WTC11 (cell line): Measurements from ENCODE around the gene RRP1. TPM values are rescaled to one million over a fixed set of nuclear protein-coding genes. Genes with fewer than 3 reads are reported as not detected.

Experiments used
- ATAC-seq: fragments of 200-7000 bp; cut with Tn5 transposase; 2 replicates; pipeline ENCODE4 v1.10.0; 2021; ENCODE audit warnings: mild to moderate bottlenecking, moderate library complexity
- Bru-seq: library from RNA; stranded (reverse); fragments of 400-500 nt; gene quantifications from one replicate; lab custom pipeline; 2021; lab: Mats Ljungman, UMichigan
- CTCF ChIA-PET: fragments of 300-600 bp; sonication (Branson Sonifier 250); formaldehyde crosslinking; loops from one replicate; lab custom pipeline; 2021; ENCODE audit warnings: antibody characterized with exemption; lab: Charles Lee
- POLR2A ChIA-PET: fragments of 350-600 bp; sonication (Branson Sonifier 250); formaldehyde crosslinking; loops from one replicate; lab custom pipeline; 2021; ENCODE audit warnings: antibody characterized with exemption; lab: Charles Lee
- DNase-seq: peaks from one replicate; pipeline ENCODE4 v3.0.0; 2021; ENCODE audit warnings: low spot score
- H3K27ac Mint-ChIP-seq: 2 replicates; pipeline ENCODE4 v1.8.0; 2021; ENCODE audit warnings: mixed read lengths
- H3K27me3 Mint-ChIP-seq: 2 replicates; pipeline ENCODE4 v1.8.0; 2021; ENCODE audit warnings: low read depth, mild to moderate bottlenecking, moderate library complexity, mixed read lengths
- H3K36me3 Mint-ChIP-seq: 2 replicates; pipeline ENCODE4 v1.8.0; 2021; ENCODE audit warnings: mixed read lengths
- H3K4me1 Mint-ChIP-seq: 2 replicates; pipeline ENCODE4 v1.8.0; 2022; ENCODE audit warnings: mixed read lengths
- H3K4me3 Mint-ChIP-seq: 2 replicates; pipeline ENCODE4 v1.8.0; 2021; ENCODE audit warnings: mild to moderate bottlenecking, moderate library complexity, mixed read lengths
- H3K9me3 Mint-ChIP-seq: 2 replicates; pipeline ENCODE4 v1.8.0; 2021; ENCODE audit warnings: mixed read lengths
- ATF1 ChIP-seq: sonication (generic); formaldehyde crosslinking; IDR thresholded peaks from 2 replicates; pipeline ENCODE4 v1.8.1; 2023; ENCODE audit warnings: mild to moderate bottlenecking, moderate library complexity, missing genetic modification reagents
- FOXK1 ChIP-seq: sonication (generic); formaldehyde crosslinking; IDR thresholded peaks from 2 replicates; pipeline ENCODE4 v1.8.0; 2022; ENCODE audit warnings: mild to moderate bottlenecking, moderate library complexity, missing genetic modification reagents
- GABPB1 ChIP-seq: sonication (generic); formaldehyde crosslinking; IDR thresholded peaks from 2 replicates; pipeline ENCODE4 v1.8.1; 2023; ENCODE audit warnings: mild to moderate bottlenecking, missing genetic modification reagents
- JAZF1 ChIP-seq: fragments of 250-450 bp; sonication (Bioruptor Pico); IDR thresholded peaks from 2 replicates; pipeline ENCODE4 v1.9.0; 2021; ENCODE audit warnings: moderate library complexity, mild to moderate bottlenecking, inconsistent platforms
- JUN ChIP-seq: sonication (generic); formaldehyde crosslinking; IDR thresholded peaks from 2 replicates; pipeline ENCODE4 v1.8.0; 2023; ENCODE audit warnings: mild to moderate bottlenecking, missing genetic modification reagents
- KAT7 ChIP-seq: sonication (generic); formaldehyde crosslinking; IDR thresholded peaks from 2 replicates; pipeline ENCODE4 v1.8.1; 2023; ENCODE audit warnings: missing genetic modification reagents, mild to moderate bottlenecking, borderline replicate concordance
- MXD4 ChIP-seq: fragments of 250-450 bp; sonication (Bioruptor Pico); IDR thresholded peaks from 2 replicates; pipeline ENCODE4 v1.8.0; 2021; ENCODE audit warnings: mild to moderate bottlenecking, moderate library complexity, borderline replicate concordance
- OVOL2 ChIP-seq: fragments of 250-450 bp; sonication (Bioruptor Pico); IDR thresholded peaks from 2 replicates; pipeline ENCODE4 v1.9.0; 2021; ENCODE audit warnings: mild to moderate bottlenecking, borderline replicate concordance
- SP1 ChIP-seq: sonication (generic); formaldehyde crosslinking; conservative IDR thresholded peaks from 2 replicates; pipeline ENCODE4 v1.8.1; 2022; ENCODE audit warnings: missing genetic modification reagents
- TEAD1 ChIP-seq: sonication (generic); formaldehyde crosslinking; IDR thresholded peaks from 2 replicates; pipeline ENCODE4 v1.8.0; 2022; ENCODE audit warnings: mild to moderate bottlenecking, missing genetic modification reagents
- ZBTB21 ChIP-seq: sonication (generic); formaldehyde crosslinking; IDR thresholded peaks from 2 replicates; pipeline ENCODE4 v1.8.1; 2023; ENCODE audit warnings: mild to moderate bottlenecking, missing genetic modification reagents, borderline replicate concordance
- ZNF219 ChIP-seq: sonication (generic); formaldehyde crosslinking; IDR thresholded peaks from 2 replicates; pipeline ENCODE4 v1.8.0; 2023; ENCODE audit warnings: missing genetic modification reagents, mild to moderate bottlenecking, borderline replicate concordance
- ZNF396 ChIP-seq: fragments of 250-450 bp; sonication (Bioruptor Pico); IDR thresholded peaks from 2 replicates; pipeline ENCODE4 v1.8.0; 2021; ENCODE audit warnings: mild to moderate bottlenecking, moderate library complexity, borderline replicate concordance
- ZNF416 ChIP-seq: fragments of 250-450 bp; sonication (Bioruptor Pico); IDR thresholded peaks from 2 replicates; pipeline ENCODE4 v1.9.0; 2021; ENCODE audit warnings: mild to moderate bottlenecking, inconsistent platforms
- long read RNA-seq, 3 experiments: library from RNA in 1 of 3; library from capped mRNA in 1 of 3; library from polyadenylated mRNA in 1 of 3; unstranded in 2 of 3; stranded (forward) in 1 of 3; transcript quantifications; one replicate each; pipeline ENCODE4 v2.0.0, GENCODE V29; 2021
- total RNA-seq: library from RNA; stranded (reverse); gene quantifications from 3 replicates; pipeline ENCODE4 v1.2.3, GENCODE V29; 2021
- TF ChIP-seq, protein P1 (sequence below): fragments of 250-450 bp; sonication (Bioruptor Pico); IDR thresholded peaks from 2 replicates; pipeline ENCODE4 v1.9.0; 2021; ENCODE audit warnings: mild to moderate bottlenecking
- TF ChIP-seq, protein P2 (sequence below): sonication (generic); formaldehyde crosslinking; IDR thresholded peaks from 2 replicates; pipeline ENCODE4 v1.8.0; 2022; ENCODE audit warnings: mild to moderate bottlenecking, missing genetic modification reagents
- TF ChIP-seq, protein P3 (sequence below): fragments of 250-450 bp; sonication (Bioruptor Pico); IDR thresholded peaks from 2 replicates; pipeline ENCODE4 v1.9.0; 2021; ENCODE audit warnings: mild to moderate bottlenecking, borderline replicate concordance
- TF ChIP-seq, protein P4 (sequence below): sonication (generic); formaldehyde crosslinking; IDR thresholded peaks from 2 replicates; pipeline ENCODE4 v1.8.1; 2023; ENCODE audit warnings: mild to moderate bottlenecking, missing genetic modification reagents, borderline replicate concordance
- TF ChIP-seq, protein P5 (sequence below): sonication (generic); formaldehyde crosslinking; IDR thresholded peaks from 2 replicates; pipeline ENCODE4 v1.8.0; 2022; ENCODE audit warnings: mild to moderate bottlenecking, missing genetic modification reagents
- TF ChIP-seq, protein P6 (sequence below): sonication (generic); formaldehyde crosslinking; IDR thresholded peaks from 2 replicates; pipeline ENCODE4 v1.8.0; 2023; ENCODE audit warnings: mild to moderate bottlenecking, missing genetic modification reagents

The RRP1 gene, protein sequence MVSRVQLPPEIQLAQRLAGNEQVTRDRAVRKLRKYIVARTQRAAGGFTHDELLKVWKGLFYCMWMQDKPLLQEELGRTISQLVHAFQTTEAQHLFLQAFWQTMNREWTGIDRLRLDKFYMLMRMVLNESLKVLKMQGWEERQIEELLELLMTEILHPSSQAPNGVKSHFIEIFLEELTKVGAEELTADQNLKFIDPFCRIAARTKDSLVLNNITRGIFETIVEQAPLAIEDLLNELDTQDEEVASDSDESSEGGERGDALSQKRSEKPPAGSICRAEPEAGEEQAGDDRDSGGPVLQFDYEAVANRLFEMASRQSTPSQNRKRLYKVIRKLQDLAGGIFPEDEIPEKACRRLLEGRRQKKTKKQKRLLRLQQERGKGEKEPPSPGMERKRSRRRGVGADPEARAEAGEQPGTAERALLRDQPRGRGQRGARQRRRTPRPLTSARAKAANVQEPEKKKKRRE
- total RNA-seq (45.0 to 53.0 TPM (median 45.9 TPM) in 3 replicates), Bru-seq, nascent RNA (percentile 75 among the genes with signal in this experiment)
- long read RNA-seq, experiment 1, transcript RRP1-207 (13 exons, 3,022 nt), result major isoform, 196 of 266 reads
- long read RNA-seq, experiment 1, partial matches to known transcripts, result 27 of 266 reads
- long read RNA-seq, experiment 1, other reads (novel, unspliced or antisense), result 41 of 266 reads
- long read RNA-seq, experiment 2, transcript RRP1-207 (13 exons, 3,022 nt), result major isoform, 5 of 40 reads
- long read RNA-seq, experiment 2, partial matches to known transcripts, result 14 of 40 reads
- long read RNA-seq, experiment 2, other reads (novel, unspliced or antisense), result 21 of 40 reads
- long read RNA-seq, experiment 3, transcript RRP1-207 (13 exons, 3,022 nt), result major isoform, 176 of 209 reads
- long read RNA-seq, experiment 3, partial matches to known transcripts, result 7 of 209 reads
- long read RNA-seq, experiment 3, other reads (novel, unspliced or antisense), result 26 of 209 reads

DNA sequence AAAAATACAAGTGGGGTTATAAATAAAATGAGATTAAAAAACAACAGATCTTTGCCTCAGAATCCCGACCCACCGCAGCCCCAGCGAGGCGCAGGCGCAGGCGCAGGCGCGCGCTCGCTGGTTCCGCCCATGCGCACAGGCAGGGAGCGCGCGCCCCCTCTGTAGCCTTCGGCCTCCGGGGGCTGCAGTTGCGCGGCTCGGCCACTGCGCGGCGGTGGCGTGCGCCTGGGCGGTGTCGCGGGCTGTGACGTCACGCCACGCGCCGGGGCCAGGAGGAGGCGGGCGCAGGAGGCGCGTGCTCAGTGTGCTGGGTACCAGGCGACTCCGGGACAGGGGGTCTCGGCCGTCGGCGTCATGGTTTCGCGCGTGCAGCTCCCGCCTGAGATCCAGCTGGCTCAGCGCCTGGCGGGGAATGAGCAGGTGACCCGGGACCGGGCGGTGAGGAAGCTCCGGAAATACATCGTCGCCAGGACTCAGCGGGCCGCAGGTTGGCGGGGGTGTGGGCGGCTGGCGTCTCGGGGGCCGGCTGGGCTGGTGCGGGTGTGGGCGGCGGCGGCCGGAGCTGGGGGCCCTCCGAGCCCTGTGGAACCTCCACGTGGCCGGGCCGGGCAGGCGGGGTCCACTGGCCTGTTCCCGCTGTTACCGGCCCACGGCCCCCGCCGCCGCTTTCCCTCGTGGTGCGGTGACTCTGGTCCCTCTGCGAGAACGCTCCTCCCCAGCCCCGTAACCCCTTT, at the start of gene RRP1:
Gene RRP1, plus strand, starts transcription at position 302 of the 734 bp plus-strand sequence. Its CDS starts 53 bp downstream, at position 355.
- H3K27ac Mint-ChIP-seq, result peak within 1 kb of the TSS; percentile 95
- no peaks in the 10 kb centered on the region for H3K9me3 Mint-ChIP-seq
- no peaks in the 10 kb centered on the region for H3K27me3 Mint-ChIP-seq
- POLR2A ChIA-PET, result interaction anchor here (0.7 to 0.8 kb wide), 2 partner anchors 49 to 88 kb away, joined by 3 read pairs; no protein-coding TSS in a partner anchor
- ATAC-seq (peak; percentile 94), DNase-seq (peak; percentile 90)
- H3K4me1 Mint-ChIP-seq, result peaks cover 11% of the 10 kb centered on the region
- CTCF ChIA-PET, result interaction anchor here (0.6 to 2.8 kb wide), 23 partner anchors 9 to 190 kb away, joined by 3 to 34 read pairs (median 4); no protein-coding TSS in a partner anchor
- H3K4me3 Mint-ChIP-seq, result peak within 1 kb of the TSS; percentile 97
- peaks cover 32% of the 10 kb centered on the region for H3K36me3 Mint-ChIP-seq
- TF ChIP-seq JUN (CRISPR knock-in tag), result no peak; the same call in 1 of the 2 replicates
- peak; percentile 97; the same call in 1 of the 2 replicates for TF ChIP-seq ATF1 (CRISPR knock-in tag)
- no peak for TF ChIP-seq ZNF396 (CRISPR knock-in tag)
- TF ChIP-seq, protein P1, sequence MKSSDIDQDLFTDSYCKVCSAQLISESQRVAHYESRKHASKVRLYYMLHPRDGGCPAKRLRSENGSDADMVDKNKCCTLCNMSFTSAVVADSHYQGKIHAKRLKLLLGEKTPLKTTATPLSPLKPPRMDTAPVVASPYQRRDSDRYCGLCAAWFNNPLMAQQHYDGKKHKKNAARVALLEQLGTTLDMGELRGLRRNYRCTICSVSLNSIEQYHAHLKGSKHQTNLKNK, result no peak
- no peak for TF ChIP-seq OVOL2
- peak; percentile 52; the same call in 1 of the 2 replicates for TF ChIP-seq GABPB1 (CRISPR knock-in tag)
- TF ChIP-seq ZNF416 (CRISPR knock-in tag), result 0 out of 2 replicates have a peak, but pooled peaks have one; percentile 16
- TF ChIP-seq MXD4, result no peak
- TF ChIP-seq, protein P2, sequence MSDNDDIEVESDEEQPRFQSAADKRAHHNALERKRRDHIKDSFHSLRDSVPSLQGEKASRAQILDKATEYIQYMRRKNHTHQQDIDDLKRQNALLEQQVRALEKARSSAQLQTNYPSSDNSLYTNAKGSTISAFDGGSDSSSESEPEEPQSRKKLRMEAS (CRISPR knock-in tag), result peak; percentile 98
- peak; percentile 97 for TF ChIP-seq FOXK1 (CRISPR knock-in tag)
- no peak for TF ChIP-seq KAT7
- peak; percentile 23; the same call in 1 of the 2 replicates for TF ChIP-seq ZNF219
- no peak for TF ChIP-seq JAZF1
- TF ChIP-seq, protein P3, sequence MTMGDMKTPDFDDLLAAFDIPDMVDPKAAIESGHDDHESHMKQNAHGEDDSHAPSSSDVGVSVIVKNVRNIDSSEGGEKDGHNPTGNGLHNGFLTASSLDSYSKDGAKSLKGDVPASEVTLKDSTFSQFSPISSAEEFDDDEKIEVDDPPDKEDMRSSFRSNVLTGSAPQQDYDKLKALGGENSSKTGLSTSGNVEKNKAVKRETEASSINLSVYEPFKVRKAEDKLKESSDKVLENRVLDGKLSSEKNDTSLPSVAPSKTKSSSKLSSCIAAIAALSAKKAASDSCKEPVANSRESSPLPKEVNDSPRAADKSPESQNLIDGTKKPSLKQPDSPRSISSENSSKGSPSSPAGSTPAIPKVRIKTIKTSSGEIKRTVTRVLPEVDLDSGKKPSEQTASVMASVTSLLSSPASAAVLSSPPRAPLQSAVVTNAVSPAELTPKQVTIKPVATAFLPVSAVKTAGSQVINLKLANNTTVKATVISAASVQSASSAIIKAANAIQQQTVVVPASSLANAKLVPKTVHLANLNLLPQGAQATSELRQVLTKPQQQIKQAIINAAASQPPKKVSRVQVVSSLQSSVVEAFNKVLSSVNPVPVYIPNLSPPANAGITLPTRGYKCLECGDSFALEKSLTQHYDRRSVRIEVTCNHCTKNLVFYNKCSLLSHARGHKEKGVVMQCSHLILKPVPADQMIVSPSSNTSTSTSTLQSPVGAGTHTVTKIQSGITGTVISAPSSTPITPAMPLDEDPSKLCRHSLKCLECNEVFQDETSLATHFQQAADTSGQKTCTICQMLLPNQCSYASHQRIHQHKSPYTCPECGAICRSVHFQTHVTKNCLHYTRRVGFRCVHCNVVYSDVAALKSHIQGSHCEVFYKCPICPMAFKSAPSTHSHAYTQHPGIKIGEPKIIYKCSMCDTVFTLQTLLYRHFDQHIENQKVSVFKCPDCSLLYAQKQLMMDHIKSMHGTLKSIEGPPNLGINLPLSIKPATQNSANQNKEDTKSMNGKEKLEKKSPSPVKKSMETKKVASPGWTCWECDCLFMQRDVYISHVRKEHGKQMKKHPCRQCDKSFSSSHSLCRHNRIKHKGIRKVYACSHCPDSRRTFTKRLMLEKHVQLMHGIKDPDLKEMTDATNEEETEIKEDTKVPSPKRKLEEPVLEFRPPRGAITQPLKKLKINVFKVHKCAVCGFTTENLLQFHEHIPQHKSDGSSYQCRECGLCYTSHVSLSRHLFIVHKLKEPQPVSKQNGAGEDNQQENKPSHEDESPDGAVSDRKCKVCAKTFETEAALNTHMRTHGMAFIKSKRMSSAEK (CRISPR knock-in tag), result no peak
- no peak for TF ChIP-seq ZBTB21
- TF ChIP-seq, protein P4, sequence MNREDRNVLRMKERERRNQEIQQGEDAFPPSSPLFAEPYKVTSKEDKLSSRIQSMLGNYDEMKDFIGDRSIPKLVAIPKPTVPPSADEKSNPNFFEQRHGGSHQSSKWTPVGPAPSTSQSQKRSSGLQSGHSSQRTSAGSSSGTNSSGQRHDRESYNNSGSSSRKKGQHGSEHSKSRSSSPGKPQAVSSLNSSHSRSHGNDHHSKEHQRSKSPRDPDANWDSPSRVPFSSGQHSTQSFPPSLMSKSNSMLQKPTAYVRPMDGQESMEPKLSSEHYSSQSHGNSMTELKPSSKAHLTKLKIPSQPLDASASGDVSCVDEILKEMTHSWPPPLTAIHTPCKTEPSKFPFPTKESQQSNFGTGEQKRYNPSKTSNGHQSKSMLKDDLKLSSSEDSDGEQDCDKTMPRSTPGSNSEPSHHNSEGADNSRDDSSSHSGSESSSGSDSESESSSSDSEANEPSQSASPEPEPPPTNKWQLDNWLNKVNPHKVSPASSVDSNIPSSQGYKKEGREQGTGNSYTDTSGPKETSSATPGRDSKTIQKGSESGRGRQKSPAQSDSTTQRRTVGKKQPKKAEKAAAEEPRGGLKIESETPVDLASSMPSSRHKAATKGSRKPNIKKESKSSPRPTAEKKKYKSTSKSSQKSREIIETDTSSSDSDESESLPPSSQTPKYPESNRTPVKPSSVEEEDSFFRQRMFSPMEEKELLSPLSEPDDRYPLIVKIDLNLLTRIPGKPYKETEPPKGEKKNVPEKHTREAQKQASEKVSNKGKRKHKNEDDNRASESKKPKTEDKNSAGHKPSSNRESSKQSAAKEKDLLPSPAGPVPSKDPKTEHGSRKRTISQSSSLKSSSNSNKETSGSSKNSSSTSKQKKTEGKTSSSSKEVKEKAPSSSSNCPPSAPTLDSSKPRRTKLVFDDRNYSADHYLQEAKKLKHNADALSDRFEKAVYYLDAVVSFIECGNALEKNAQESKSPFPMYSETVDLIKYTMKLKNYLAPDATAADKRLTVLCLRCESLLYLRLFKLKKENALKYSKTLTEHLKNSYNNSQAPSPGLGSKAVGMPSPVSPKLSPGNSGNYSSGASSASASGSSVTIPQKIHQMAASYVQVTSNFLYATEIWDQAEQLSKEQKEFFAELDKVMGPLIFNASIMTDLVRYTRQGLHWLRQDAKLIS (CRISPR knock-in tag), result no peak
- TF ChIP-seq, protein P5, sequence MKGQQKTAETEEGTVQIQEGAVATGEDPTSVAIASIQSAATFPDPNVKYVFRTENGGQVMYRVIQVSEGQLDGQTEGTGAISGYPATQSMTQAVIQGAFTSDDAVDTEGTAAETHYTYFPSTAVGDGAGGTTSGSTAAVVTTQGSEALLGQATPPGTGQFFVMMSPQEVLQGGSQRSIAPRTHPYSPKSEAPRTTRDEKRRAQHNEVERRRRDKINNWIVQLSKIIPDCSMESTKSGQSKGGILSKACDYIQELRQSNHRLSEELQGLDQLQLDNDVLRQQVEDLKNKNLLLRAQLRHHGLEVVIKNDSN (CRISPR knock-in tag), result peak; percentile 56
- peak; percentile 92 for TF ChIP-seq TEAD1 (CRISPR knock-in tag)
- peak; percentile 99 for TF ChIP-seq SP1 (CRISPR knock-in tag)
- TF ChIP-seq, protein P6, sequence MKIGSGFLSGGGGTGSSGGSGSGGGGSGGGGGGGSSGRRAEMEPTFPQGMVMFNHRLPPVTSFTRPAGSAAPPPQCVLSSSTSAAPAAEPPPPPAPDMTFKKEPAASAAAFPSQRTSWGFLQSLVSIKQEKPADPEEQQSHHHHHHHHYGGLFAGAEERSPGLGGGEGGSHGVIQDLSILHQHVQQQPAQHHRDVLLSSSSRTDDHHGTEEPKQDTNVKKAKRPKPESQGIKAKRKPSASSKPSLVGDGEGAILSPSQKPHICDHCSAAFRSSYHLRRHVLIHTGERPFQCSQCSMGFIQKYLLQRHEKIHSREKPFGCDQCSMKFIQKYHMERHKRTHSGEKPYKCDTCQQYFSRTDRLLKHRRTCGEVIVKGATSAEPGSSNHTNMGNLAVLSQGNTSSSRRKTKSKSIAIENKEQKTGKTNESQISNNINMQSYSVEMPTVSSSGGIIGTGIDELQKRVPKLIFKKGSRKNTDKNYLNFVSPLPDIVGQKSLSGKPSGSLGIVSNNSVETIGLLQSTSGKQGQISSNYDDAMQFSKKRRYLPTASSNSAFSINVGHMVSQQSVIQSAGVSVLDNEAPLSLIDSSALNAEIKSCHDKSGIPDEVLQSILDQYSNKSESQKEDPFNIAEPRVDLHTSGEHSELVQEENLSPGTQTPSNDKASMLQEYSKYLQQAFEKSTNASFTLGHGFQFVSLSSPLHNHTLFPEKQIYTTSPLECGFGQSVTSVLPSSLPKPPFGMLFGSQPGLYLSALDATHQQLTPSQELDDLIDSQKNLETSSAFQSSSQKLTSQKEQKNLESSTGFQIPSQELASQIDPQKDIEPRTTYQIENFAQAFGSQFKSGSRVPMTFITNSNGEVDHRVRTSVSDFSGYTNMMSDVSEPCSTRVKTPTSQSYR, result no peak
